Colonic mucosa (tissue), 4 donors: ENCODE data around the gene GNAT1. TPM values are rescaled to one million over a fixed set of nuclear protein-coding genes. Genes with fewer than 3 reads are reported as not detected.

Experiments used
- DNase-seq: peaks from one replicate; pipeline ENCODE4 v3.0.0-alpha.2; 2020
- H3K27ac ChIP-seq: fragments of 200-600 bp; one replicate; pipeline ENCODE4 v1.8.0; 2021
- H3K27me3 ChIP-seq: fragments of 200-600 bp; one replicate; pipeline ENCODE4 v1.8.0; 2021
- H3K36me3 ChIP-seq: fragments of 200-600 bp; one replicate; pipeline ENCODE4 v1.8.0; 2021
- H3K4me1 ChIP-seq: fragments of 200-600 bp; one replicate; pipeline ENCODE4 v1.8.0; 2021; ENCODE audit warnings: mild to moderate bottlenecking
- H3K4me3 ChIP-seq: fragments of 200-600 bp; one replicate; pipeline ENCODE4 v1.8.0; 2021
- H3K9ac ChIP-seq, 2 donors: one replicate each; pipeline ENCODE4 v1.7.0; 2013; ENCODE audit warnings: control low read depth in 2 of 2, low read depth in 2 of 2, low read length in 2 of 2
- H3K9me3 ChIP-seq: fragments of 200-600 bp; one replicate; pipeline ENCODE4 v1.8.0; 2021
- intact Hi-C: fragments of 100-400 bp; cut with DNase I; formaldehyde crosslinking; loops from one replicate; pipeline ENCODE4 v1.14.1; 2022
- total RNA-seq, 2 donors: library from RNA; stranded (reverse); fragmentation: NEBNext Ultra II Directional in 1 of 2; extraction: Animal tissue kit (Norgen Biotek cat#: 25700) in 1 of 2; gene quantifications; one replicate each; pipeline ENCODE4 v1.2.1, GENCODE V29; 2021
- TF ChIP-seq, protein P1 (sequence below): fragments of 200-600 bp; IDR thresholded peaks from one replicate; pipeline ENCODE4 v1.8.0; 2022; ENCODE audit warnings: antibody characterized with exemption, mild to moderate bottlenecking
- donor health status: healthy.
- donor health status: DM: no; HTN: no; CAD: no.
- donor health status: DM: no; HTN: no; CAD: no.

The GNAT1 gene
- total RNA-seq, 2 donors from 2014 or later = not detected

DNA sequence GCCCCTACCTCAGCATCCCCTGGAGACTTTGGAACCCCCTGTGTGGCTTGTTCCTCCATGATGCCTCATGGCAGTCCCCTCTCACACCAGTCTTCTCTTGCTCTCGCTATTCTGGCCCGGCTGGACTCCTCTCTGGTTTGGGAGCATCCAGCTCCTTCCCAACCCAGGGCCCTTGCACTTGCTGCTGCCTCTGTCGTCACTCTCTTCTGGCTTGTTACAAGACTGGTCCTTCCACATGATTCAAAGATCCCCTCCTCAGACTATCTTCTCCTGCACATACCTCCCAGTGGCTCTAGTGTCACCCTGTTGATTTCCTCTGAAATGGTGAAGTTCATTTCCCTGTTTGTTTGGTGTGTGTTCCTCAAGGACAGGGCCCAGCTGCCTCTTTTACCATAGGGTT, 38.1 kb downstream of the GNAT1 start:
- H3K27ac ChIP-seq = no peak overlapping the region
- DNase-seq = no peak
- TF ChIP-seq, protein P1, sequence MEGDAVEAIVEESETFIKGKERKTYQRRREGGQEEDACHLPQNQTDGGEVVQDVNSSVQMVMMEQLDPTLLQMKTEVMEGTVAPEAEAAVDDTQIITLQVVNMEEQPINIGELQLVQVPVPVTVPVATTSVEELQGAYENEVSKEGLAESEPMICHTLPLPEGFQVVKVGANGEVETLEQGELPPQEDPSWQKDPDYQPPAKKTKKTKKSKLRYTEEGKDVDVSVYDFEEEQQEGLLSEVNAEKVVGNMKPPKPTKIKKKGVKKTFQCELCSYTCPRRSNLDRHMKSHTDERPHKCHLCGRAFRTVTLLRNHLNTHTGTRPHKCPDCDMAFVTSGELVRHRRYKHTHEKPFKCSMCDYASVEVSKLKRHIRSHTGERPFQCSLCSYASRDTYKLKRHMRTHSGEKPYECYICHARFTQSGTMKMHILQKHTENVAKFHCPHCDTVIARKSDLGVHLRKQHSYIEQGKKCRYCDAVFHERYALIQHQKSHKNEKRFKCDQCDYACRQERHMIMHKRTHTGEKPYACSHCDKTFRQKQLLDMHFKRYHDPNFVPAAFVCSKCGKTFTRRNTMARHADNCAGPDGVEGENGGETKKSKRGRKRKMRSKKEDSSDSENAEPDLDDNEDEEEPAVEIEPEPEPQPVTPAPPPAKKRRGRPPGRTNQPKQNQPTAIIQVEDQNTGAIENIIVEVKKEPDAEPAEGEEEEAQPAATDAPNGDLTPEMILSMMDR = no peak
- no peak overlapping the region for H3K9ac ChIP-seq
- intact Hi-C loops = no loop called here
- H3K9me3 ChIP-seq = no peaks in the 10 kb centered on the region
- no peaks in the 10 kb centered on the region for H3K36me3 ChIP-seq
- peaks cover 4% of the 10 kb centered on the region for H3K4me1 ChIP-seq
- no peak overlapping the region for H3K4me3 ChIP-seq
- no peaks in the 10 kb centered on the region for H3K27me3 ChIP-seq

DNA sequence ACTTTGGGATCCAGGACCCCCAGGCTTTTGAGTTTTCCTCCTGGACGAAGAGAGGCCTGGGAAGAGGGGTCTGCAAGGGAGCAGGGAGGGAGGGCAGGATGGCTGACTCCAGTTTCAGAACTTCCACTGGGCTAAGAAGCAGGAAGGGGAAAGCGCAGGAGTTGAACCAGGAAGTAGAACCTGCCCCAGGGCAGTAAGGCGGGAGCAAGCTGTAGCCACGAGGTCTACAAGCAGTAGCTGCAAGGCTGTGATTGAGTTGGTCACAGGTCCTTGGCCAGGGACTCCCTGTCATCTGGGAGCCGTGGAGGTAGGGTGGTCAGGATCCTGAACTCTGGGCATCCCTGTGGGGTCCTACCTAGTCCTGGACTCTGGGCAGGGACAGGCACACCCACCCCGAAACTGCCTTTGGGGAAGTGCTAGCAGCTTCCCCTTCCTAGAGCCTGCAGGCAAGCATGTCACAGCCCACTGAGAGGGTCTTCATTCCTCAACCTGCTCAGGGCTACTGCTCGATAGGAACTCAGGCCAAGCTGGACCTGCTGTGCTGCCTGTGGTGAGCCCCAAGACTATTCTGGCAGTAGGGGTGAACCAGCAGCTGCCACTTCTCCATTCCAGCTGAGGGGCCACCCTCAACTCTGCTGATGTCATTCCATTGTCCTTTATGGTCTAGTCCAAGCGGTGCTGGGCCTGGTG, 38.8 kb downstream of the GNAT1 start:
- Histone ChIP-seq H3K4me3 (no peak overlapping the region), H3K9ac (no peak overlapping the region), H3K27ac (no peak overlapping the region), H3K36me3 (no peaks in the 10 kb centered on the region), H3K27me3 (no peaks in the 10 kb centered on the region), H3K9me3 (no peaks in the 10 kb centered on the region), H3K4me1 (peaks cover 4% of the 10 kb centered on the region)
- intact Hi-C loops = no loop called here
- TF ChIP-seq, protein P1 = no peak
- no peak for DNase-seq

GRCh38 chr3:50230794-50231125, 39.4 kb downstream of the GNAT1 start:
- intact Hi-C loops = no loop called here
- TF ChIP-seq, protein P1 = no peak
- no peak for DNase-seq
- Histone ChIP-seq H3K36me3 (no peaks in the 10 kb centered on the region), H3K4me3 (no peak overlapping the region), H3K9me3 (no peaks in the 10 kb centered on the region), H3K27me3 (no peaks in the 10 kb centered on the region), H3K4me1 (peaks cover 4% of the 10 kb centered on the region), H3K27ac (no peak overlapping the region), H3K9ac (no peak overlapping the region)

GRCh38 chr3:50231581-50231980, 40.2 kb downstream of the GNAT1 start:
- no peak for DNase-seq

DNA sequence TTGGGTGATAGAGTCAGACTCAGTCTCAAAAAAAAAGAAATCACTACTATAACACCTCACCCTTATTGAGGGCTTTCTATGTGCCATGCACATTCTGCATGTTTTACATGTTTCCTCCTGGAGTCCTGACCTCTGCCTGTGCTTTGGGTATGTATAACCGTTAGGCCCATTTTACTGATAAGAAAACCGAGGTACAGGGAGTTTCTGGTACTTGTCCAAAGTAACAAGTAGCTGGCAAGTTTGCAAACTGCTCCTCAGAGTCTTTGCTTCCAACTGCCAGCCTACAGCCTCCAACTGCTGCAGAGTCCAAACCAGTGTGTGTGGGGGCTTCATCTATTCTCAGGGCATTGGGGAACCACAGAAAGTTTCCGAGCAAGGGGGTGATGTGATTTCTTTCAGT, 40.9 kb downstream of the GNAT1 start:
- H3K27ac ChIP-seq = no peak overlapping the region
- no peak for DNase-seq
- intact Hi-C loops = no loop called here
- H3K36me3 ChIP-seq = no peaks in the 10 kb centered on the region
- H3K4me3 ChIP-seq = no peak overlapping the region
- no peaks in the 10 kb centered on the region for H3K9me3 ChIP-seq
- TF ChIP-seq, protein P1 = no peak
- peaks cover 3% of the 10 kb centered on the region for H3K4me1 ChIP-seq
- H3K27me3 ChIP-seq = no peaks in the 10 kb centered on the region
- no peak overlapping the region for H3K9ac ChIP-seq

More at GRCh38 chr3:50231581-50231980, 40.2 kb downstream of the GNAT1 start:
- no peaks in the 10 kb centered on the region for H3K9me3 ChIP-seq
- H3K36me3 ChIP-seq = no peaks in the 10 kb centered on the region
- H3K4me1 ChIP-seq = peaks cover 4% of the 10 kb centered on the region
- TF ChIP-seq, protein P1 = no peak
- intact Hi-C loops = no loop called here
- no peak overlapping the region for H3K27ac ChIP-seq
- H3K27me3 ChIP-seq = no peaks in the 10 kb centered on the region
- no peak overlapping the region for H3K4me3 ChIP-seq
- no peak overlapping the region for H3K9ac ChIP-seq
